HCT116 (cell line): Measurements from ENCODE around the gene CELF2. TPM values are rescaled to one million over a fixed set of nuclear protein-coding genes. Genes with fewer than 3 reads are reported as not detected.

Experiments used
- ATAC-seq: fragments of 200-7000 bp; cut with Tn5 transposase; 2 replicates; pipeline ENCODE4 v1.9.1; 2020; ENCODE audit warnings: mild to moderate bottlenecking, moderate library complexity
- BruUV-seq: library from RNA; stranded (reverse); fragments of 400-500 nt; replicated peaks from 2 replicates; lab custom pipeline; 2021; lab: Mats Ljungman, UMichigan
- CTCF ChIA-PET: fragments of 300-600 bp; sonication (Branson Sonifier 250); formaldehyde crosslinking; loops from one replicate; lab custom pipeline; 2021; ENCODE audit warnings: antibody characterized with exemption; lab: Charles Lee
- POLR2A ChIA-PET: fragments of 300-600, 350-600 bp; sonication (Branson Sonifier 250); formaldehyde crosslinking; loops from one replicate; lab custom pipeline; 2021; ENCODE audit warnings: antibody characterized with exemption; lab: Charles Lee
- RAD21 ChIA-PET, 2 experiments: fragments of 300-600 bp; sonication (Branson Sonifier 250); formaldehyde crosslinking; loops; one replicate each; lab custom pipeline; 2023; ENCODE audit warnings: low total read pairs in 2 of 2; ENCODE audit not compliant: uncharacterized antibody in 2 of 2, unreplicated experiment in 2 of 2, low non-redundant PET in 1 of 2; lab: Charles Lee
- DNase-seq: peaks from one replicate; pipeline ENCODE4 v3.0.0-alpha.2; 2010; ENCODE audit warnings: low read depth, low spot score
- H2AFZ ChIP-seq: fragments of 200-600 bp; shearing (Covaris generic), sonication (generic); 2 replicates; pipeline ENCODE4 v1.6.1; 2017; ENCODE audit warnings: low read depth, mixed run types, mixed read lengths, antibody characterized with exemption, low read length; ENCODE audit not compliant: poor library complexity, severe bottlenecking
- H3K27ac ChIP-seq: 2 replicates; pipeline ENCODE4 v1.5.1; 2012; ENCODE audit warnings: low read depth, low read length
- H3K27me3 ChIP-seq: fragments of 200-600 bp; sonication (generic); 2 replicates; pipeline ENCODE4 v1.6.1; 2016; ENCODE audit warnings: mixed run types, low read length, mixed read lengths; ENCODE audit not compliant: insufficient read depth
- H3K36me3 ChIP-seq, 2 experiments: fragments of 200-500 bp in 1 of 2; fragments of 200-600 bp in 1 of 2; sonication (Bioruptor generic) in 1 of 2; sonication (generic) in 1 of 2; 2 replicates each; pipeline versions ENCODE4 v1.5.1 to v1.6.1; 2014 to 2016; ENCODE audit warnings: low read length in 2 of 2, inconsistent platforms in 1 of 2, mixed read lengths in 1 of 2, mixed run types in 1 of 2; ENCODE audit not compliant: insufficient read depth in 2 of 2, control insufficient read depth in 1 of 2
- H3K4me1 ChIP-seq, 2 experiments: fragments of 200-600 bp in 1 of 2; sonication (generic) in 1 of 2; 2 replicates each; pipeline versions ENCODE4 v1.5.1 to v1.6.1; 2012 to 2017; ENCODE audit warnings: low read length in 2 of 2, inconsistent platforms in 1 of 2, mild to moderate bottlenecking in 1 of 2, mixed read lengths in 1 of 2, mixed run types in 1 of 2, moderate library complexity in 1 of 2; ENCODE audit not compliant: insufficient read depth in 2 of 2, control insufficient read depth in 1 of 2
- H3K4me2 ChIP-seq: fragments of 200-600 bp; sonication (generic); 2 replicates; pipeline ENCODE4 v1.6.1; 2017; ENCODE audit warnings: mixed run types, low read length, mixed read lengths
- H3K4me3 ChIP-seq, 2 experiments: fragments of 200-600 bp in 1 of 2; sonication (generic) in 1 of 2; replicated peaks in 1 of 2; 2 replicates each; pipeline ENCODE4 v1.5.1; 2011 to 2016; ENCODE audit warnings: low read length in 2 of 2, control low read depth in 1 of 2, low read depth in 1 of 2, mild to moderate bottlenecking in 1 of 2, mixed read lengths in 1 of 2, mixed run types in 1 of 2
- H3K79me2 ChIP-seq: fragments of 200-600 bp; sonication (generic); 2 replicates; pipeline ENCODE4 v1.6.1; 2017; ENCODE audit warnings: mild to moderate bottlenecking, mixed run types, low read length, moderate library complexity, mixed read lengths; ENCODE audit not compliant: insufficient read depth
- H3K9ac ChIP-seq: fragments of 200-600 bp; sonication (generic); 2 replicates; pipeline ENCODE4 v1.6.1; 2016; ENCODE audit warnings: low read length, mixed read lengths
- H3K9me2 ChIP-seq: fragments of 200-600 bp; sonication (generic), shearing (Covaris generic); 2 replicates; pipeline ENCODE4 v1.6.1; 2017; ENCODE audit warnings: mixed run types, mild to moderate bottlenecking, moderate library complexity; ENCODE audit not compliant: insufficient read depth
- H3K9me3 ChIP-seq, 2 experiments: fragments of 200-500 bp in 1 of 2; fragments of 200-600 bp in 1 of 2; sonication (Bioruptor generic) in 1 of 2; sonication (generic) in 1 of 2; 2 replicates each; pipeline ENCODE4 v1.6.1; 2014 to 2017; ENCODE audit warnings: low read length in 2 of 2, mixed read lengths in 2 of 2, inconsistent platforms in 1 of 2, low read depth in 1 of 2, mild to moderate bottlenecking in 1 of 2, mixed run types in 1 of 2, moderate library complexity in 1 of 2; ENCODE audit not compliant: control insufficient read depth in 1 of 2, insufficient read depth in 1 of 2
- H4K20me1 ChIP-seq: fragments of 200-600 bp; sonication (generic), shearing (Covaris generic); 2 replicates; pipeline ENCODE4 v1.6.1; 2017; ENCODE audit warnings: mixed run types, mild to moderate bottlenecking, moderate library complexity; ENCODE audit not compliant: insufficient read depth
- CEBPB ChIP-seq: IDR thresholded peaks from 2 replicates; pipeline ENCODE4 v1.6.1; 2012; ENCODE audit warnings: low read depth
- ELF1 ChIP-seq: IDR thresholded peaks from 2 replicates; pipeline ENCODE4 v1.6.1; 2012; ENCODE audit warnings: low read depth, borderline replicate concordance
- EZH2phosphoT487 ChIP-seq: fragments of 200-600 bp; IDR thresholded peaks from 2 replicates; pipeline ENCODE4 v1.6.1; 2018; ENCODE audit warnings: antibody characterized with exemption, borderline replicate concordance
- POLR2A ChIP-seq: IDR thresholded peaks from 2 replicates; pipeline ENCODE4 v1.7.0; 2011; ENCODE audit warnings: borderline replicate concordance; ENCODE audit not compliant: insufficient read depth, insufficient read length; ENCODE audit errors: extremely low read depth
- SP1 ChIP-seq: IDR thresholded peaks from 2 replicates; pipeline ENCODE4 v1.6.1; 2012; ENCODE audit warnings: low read depth
- TCF7L2 ChIP-seq: IDR thresholded peaks from 2 replicates; pipeline ENCODE4 v1.7.0; 2011; ENCODE audit warnings: borderline replicate concordance, inconsistent platforms; ENCODE audit not compliant: insufficient read depth, insufficient read length; ENCODE audit errors: extremely low read depth
- ZFX ChIP-seq: fragments of 450-650 bp; IDR thresholded peaks from 2 replicates; pipeline ENCODE4 v1.6.1; 2017
- intact Hi-C: fragments of 100-400 bp; cut with micrococcal nuclease; formaldehyde crosslinking; loops from 2 replicates; pipeline ENCODE4 v1.10.0; 2022
- total RNA-seq: library from RNA; stranded (reverse); gene quantifications from one replicate; pipeline ENCODE4 v1.2.1, GENCODE V29; 2021; ENCODE audit not compliant: unreplicated experiment
- TF ChIP-seq, protein P1 (sequence below), 3 experiments: fragments of 200-600 bp in 1 of 3; sonication (generic) in 1 of 3; IDR thresholded peaks in 2 of 3; conservative IDR thresholded peaks in 1 of 3; 2 replicates each; pipeline ENCODE4 v1.5.1; 2012 to 2017; ENCODE audit warnings: low read depth in 2 of 3, low read length in 2 of 3, antibody characterized with exemption in 1 of 3, borderline replicate concordance in 1 of 3, control low read depth in 1 of 3, mild to moderate bottlenecking in 1 of 3, mixed read lengths in 1 of 3, mixed run types in 1 of 3, moderate library complexity in 1 of 3; ENCODE audit not compliant: insufficient read depth in 1 of 3
- TF ChIP-seq, protein P2 (sequence below): IDR thresholded peaks from 2 replicates; pipeline ENCODE4 v1.6.1; 2011; ENCODE audit warnings: mild to moderate bottlenecking, low read length, moderate library complexity; ENCODE audit not compliant: insufficient replicate concordance; ENCODE audit errors: extremely low read depth
- TF ChIP-seq, protein P3 (sequence below): IDR thresholded peaks from 2 replicates; pipeline ENCODE4 v1.6.1; 2012

The CELF2 gene
- total RNA-seq, 1 experiment from 2014 or later = 0.66 TPM

- ChIA-PET RAD21 (no interaction called here), POLR2A (no interaction called here), CTCF (no interaction called here)
- Histone ChIP-seq H3K4me3 (no peak overlapping the region), H3K9me3 (no peaks in the 10 kb centered on the region), H3K27me3 (no peaks in the 10 kb centered on the region), H3K79me2 (no peaks in the 10 kb centered on the region), H3K27ac (no peak overlapping the region), H3K9ac (no peak overlapping the region), H3K4me2 (no peak overlapping the region), H3K36me3 (no peaks in the 10 kb centered on the region), H2AFZ (no peak overlapping the region), H3K4me1 (no peaks in the 10 kb centered on the region), H3K9me2 (no peaks in the 10 kb centered on the region), H4K20me1 (no peaks in the 10 kb centered on the region)
- intact Hi-C loops = no loop called here
- DNase-seq = no peak
- ATAC-seq = no peak
- BruUV-seq = no TSS peak
- TF ChIP-seq, protein P1, sequence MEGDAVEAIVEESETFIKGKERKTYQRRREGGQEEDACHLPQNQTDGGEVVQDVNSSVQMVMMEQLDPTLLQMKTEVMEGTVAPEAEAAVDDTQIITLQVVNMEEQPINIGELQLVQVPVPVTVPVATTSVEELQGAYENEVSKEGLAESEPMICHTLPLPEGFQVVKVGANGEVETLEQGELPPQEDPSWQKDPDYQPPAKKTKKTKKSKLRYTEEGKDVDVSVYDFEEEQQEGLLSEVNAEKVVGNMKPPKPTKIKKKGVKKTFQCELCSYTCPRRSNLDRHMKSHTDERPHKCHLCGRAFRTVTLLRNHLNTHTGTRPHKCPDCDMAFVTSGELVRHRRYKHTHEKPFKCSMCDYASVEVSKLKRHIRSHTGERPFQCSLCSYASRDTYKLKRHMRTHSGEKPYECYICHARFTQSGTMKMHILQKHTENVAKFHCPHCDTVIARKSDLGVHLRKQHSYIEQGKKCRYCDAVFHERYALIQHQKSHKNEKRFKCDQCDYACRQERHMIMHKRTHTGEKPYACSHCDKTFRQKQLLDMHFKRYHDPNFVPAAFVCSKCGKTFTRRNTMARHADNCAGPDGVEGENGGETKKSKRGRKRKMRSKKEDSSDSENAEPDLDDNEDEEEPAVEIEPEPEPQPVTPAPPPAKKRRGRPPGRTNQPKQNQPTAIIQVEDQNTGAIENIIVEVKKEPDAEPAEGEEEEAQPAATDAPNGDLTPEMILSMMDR (IDR thresholded peaks at IDR 0.05 in 2 of 3, conservative IDR thresholded peaks at IDR 0.05 in 1 of 3; ENCODE audit: borderline replicate concordance in 1 of 3, insufficient read depth in 1 of 3, low read depth in 2 of 3, low read length in 2 of 3) = no peak
- TF ChIP-seq SP1 (no peak), TCF7L2 (no peak), ZFX (no peak), EZH2phosphoT487 (no peak), CEBPB (no peak), ELF1 (no peak), POLR2A (no peak)
- TF ChIP-seq, protein P2, sequence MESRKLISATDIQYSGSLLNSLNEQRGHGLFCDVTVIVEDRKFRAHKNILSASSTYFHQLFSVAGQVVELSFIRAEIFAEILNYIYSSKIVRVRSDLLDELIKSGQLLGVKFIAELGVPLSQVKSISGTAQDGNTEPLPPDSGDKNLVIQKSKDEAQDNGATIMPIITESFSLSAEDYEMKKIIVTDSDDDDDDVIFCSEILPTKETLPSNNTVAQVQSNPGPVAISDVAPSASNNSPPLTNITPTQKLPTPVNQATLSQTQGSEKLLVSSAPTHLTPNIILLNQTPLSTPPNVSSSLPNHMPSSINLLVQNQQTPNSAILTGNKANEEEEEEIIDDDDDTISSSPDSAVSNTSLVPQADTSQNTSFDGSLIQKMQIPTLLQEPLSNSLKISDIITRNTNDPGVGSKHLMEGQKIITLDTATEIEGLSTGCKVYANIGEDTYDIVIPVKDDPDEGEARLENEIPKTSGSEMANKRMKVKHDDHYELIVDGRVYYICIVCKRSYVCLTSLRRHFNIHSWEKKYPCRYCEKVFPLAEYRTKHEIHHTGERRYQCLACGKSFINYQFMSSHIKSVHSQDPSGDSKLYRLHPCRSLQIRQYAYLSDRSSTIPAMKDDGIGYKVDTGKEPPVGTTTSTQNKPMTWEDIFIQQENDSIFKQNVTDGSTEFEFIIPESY = no peak
- TF ChIP-seq, protein P3, sequence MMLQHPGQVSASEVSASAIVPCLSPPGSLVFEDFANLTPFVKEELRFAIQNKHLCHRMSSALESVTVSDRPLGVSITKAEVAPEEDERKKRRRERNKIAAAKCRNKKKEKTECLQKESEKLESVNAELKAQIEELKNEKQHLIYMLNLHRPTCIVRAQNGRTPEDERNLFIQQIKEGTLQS = no peak
These were observed 95.0 kb downstream of the CELF2 start for GRCh38 chr10:11112718-11113117.
